Measurements from ENCODE around the gene SHBG.
"Not testable (repeated sequence)": the region's sequence is repeated elsewhere in the genome, so short reads cannot be mapped to it uniquely, and the experiment has no call there.

SHBG gene

DNA sequence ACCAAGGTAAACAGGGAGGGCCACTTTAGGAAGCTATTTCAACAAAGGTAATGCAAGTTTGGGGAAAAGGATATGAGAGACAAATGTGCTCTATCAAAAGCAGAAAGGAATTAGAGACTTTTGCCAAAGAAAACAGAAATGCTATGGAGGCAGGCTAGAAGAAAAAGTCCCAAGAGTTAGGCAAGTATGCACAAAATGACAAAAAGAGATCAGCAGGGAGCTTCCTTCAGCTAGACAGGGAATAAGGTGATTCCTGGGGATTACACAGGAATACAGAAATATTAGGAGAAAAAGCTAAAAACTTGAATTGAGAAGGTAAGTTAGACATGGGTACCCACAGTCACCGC lies 17.7 kb upstream of the SHBG start:
- no peak for DNase-seq

- no peak for DNase-seq
Observed at GRCh38 chr17:7613769-7614424, 16.0 kb upstream of the SHBG start.

- DNase-seq: peak; percentile 98
Observed at GRCh38 chr17:7614425-7615264, 15.3 kb upstream of the SHBG start, which contains the start of gene FXR2. FXR2 (minus strand) TSS chr17:7614897; CDS start chr17:7614532, 365 bp downstream.

GRCh38 chr17:7615265-7615747 lies 14.6 kb upstream of the SHBG start:
- no peak for DNase-seq

DNA sequence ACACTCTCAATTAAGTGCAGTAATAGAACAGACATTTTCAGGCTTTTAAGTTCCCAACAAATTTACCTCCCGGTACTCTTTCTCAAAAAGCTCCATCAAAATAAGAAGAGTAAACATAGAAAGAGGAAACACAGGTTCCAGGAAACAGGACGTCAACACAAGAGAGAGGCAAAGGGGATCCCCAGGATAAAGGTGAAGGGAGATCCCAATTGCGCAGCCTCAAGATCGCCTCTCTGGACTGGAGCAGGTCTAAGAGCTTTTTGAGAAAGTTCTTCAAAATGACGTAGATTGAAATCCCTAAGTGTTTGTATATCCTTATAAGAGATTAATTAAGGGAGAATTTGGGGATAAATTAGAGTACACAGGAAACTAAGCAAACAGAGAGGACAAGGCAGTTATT lies 11.3 kb upstream of the SHBG start:
- no peak for DNase-seq

DNA sequence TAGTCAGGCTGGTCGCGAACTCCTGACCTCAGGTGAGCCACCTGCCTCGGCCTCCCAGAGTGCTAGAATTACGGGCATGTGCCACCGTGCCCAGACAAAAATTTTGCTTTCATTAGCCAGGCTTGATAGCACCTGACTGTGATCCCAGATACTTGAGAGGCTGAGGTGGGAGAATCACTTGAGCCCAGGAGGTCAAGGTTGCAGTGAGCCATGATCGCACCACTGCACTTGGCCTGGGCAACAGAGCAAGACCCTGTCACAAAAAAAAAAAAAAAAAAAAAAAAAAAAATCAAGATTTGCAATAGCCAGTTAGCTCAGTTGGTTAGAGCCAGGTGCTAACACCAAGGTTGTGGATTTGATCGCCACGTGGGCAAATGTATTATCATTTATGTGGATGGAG lies 9.1 kb upstream of the SHBG start:
- no peak for DNase-seq

DNA sequence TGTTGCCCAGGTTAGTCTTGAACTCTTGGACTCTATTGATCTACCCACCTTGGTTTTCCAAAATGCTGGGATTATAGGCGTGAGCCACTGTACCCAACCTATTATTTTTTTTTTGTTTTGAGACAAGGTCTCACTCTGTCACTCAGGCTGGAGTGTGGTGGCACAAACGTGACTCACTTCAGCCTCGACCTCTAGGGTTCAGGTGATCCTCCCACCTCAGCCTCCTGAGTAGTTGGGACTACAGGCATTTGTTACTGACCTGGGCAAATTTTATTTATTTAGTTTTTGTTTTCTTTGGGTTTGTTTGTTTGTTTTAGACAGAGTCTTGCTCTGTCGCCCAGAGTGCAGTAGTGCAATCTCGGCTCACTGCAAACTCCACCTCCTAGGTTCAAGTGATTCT lies 6.3 kb upstream of the SHBG start:
- no peak for DNase-seq

DNA sequence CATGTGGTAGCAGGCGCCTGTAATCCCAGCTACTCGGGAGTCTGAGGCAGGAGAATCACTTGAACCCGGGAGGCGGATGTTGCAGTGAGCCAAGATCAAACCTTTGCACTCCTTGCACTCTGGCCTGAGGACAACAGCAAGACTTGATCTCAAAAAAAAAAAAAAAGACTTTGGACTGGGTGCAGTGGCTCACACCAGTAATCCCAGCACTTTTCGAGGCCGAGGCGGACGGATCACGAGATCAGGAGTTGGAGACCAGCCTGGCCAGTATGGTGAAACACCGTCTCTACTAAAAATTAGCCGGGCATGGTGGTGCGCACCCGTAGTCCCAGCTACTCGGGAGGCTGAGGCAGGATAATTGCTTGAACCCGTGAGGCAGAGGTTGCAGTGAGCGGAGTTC lies 4.2 kb upstream of the SHBG start:
- DNase-seq: not testable (repeated sequence)

DNA sequence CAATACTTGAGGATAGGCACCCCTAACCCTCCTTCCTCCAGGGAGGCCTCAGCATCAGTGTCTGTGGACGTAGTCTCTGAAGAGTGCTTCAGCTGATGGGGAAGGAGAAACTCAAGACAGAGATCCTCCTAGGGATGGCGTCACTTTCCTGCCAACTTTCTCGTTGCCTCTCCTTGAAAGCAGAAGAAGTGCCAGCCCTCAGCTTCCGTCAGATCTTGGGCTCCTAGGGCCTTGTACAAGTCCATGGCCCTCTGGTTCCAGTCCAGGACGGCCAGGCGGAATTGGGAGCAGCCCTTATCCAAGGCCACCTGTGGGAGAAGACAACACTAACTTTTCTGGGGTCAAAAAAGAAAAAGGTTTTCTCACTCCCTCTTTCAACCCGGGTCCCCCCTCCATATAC lies 3.6 kb upstream of the SHBG start:
- DNase-seq: no peak

GRCh38 chr17:7626956-7627249 lies 3.0 kb upstream of the SHBG start:
- DNase-seq: no peak

GRCh38 chr17:7627250-7628121 lies 2.4 kb upstream of the SHBG start, which contains the start of gene SAT2:
SAT2 (minus strand) TSS chr17:7627821; CDS start chr17:7627635, 186 bp downstream.
- peak; percentile 86 to 87 for DNase-seq

- no peak for DNase-seq
Observed at GRCh38 chr17:7631398-7632380, 1.8 kb downstream of the SHBG start.

DNA sequence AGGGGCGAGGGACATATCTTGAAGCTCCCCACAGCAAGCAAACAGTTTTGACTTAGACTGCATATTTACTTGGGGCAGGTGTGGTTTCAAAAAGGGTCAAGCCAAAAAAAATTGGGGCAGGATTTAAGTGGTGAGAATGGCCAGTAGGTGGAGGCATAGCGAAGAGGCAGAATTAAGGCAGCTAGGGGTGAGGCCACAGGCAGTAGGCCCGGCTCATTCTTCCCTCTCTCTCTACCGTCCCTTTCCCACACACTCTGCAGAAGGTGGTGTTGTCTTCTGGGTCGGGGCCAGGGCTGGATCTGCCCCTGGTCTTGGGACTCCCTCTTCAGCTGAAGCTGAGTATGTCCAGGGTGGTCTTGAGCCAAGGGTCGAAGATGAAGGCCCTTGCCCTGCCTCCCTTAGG lies 2.6 kb downstream of the SHBG start:
- peak in 1 of 2 donors; percentile 22 for DNase-seq

DNA sequence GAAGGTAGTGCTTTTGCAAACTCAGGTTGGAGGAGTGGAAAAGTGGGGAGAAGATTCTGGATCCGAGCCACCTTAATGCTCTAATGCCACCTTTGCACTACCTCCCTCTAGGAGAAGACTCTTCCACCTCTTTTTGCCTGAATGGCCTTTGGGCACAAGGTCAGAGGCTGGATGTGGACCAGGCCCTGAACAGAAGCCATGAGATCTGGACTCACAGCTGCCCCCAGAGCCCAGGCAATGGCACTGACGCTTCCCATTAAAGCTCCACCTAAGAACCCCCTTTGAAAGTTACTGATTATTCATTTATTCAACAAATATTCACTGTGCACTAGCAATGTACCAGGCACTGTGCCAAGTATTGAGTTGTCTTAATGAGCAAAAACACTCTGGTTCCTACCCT lies 3.2 kb downstream of the SHBG start:
- no peak for DNase-seq

DNA sequence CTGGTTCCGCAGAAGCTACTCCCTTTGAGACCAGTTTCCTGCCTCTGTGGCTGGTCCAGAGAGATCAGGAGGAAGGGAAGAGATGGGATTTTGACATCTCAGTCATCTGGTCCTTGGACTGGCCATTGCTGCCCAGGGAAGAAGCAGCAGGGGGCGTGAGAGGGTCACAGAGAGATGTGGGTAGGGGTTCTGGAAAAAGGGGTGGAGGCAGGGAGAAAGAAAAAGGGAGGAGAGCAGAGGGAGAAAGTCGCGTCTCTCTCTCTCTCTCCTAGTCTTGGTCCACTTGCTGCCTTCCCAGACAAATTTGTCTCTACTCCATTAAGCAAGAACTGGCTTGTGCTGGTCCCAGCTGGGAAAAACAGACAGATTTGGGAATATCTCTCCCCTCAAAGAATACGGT lies 4.4 kb downstream of the SHBG start:
- no peak for DNase-seq

DNA sequence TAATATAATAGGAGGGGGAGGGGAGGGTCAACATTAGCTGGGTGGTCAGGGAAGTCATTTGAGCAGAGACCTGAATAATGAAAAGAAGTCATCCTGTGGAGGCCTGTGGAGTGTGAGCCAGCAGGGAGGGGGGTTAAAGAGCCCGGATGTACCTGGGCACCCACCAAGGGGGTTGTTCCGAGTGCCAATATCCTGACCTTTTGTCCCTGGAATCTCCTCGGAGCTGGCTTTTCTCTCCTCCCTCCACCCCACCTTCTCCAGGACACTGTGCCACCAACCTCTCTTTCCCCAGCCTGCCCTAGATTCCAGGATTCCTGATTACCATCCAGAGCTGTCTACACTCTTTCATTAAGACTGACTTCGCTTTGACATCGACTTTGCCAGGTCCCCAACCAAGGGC lies 6.2 kb downstream of the SHBG start:
- no peak for DNase-seq

- DNase-seq: no peak
Observed at GRCh38 chr17:7640783-7641182, 10.8 kb downstream of the SHBG start.

DNA sequence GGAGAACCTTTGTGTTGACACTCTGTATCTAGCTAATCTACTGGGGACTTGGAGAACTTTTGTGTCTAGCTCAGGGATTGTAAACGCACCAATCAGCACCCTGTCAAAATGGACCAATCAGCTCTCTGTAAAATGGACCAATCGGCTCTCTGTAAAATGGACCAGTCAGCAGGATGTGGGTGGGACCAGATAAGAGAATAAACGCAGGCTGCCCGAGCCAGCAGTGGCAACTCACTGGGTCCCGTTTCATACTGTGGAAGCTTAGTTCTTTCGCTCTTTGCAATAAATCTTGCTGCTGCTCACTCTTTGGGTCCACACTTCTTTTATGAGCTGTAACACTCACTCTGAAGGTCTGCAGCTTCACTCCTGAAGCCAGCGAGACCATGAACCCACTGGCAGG lies 11.7 kb downstream of the SHBG start:
- not testable (repeated sequence) for DNase-seq

GRCh38 chr17:7644775-7645174 lies 14.8 kb downstream of the SHBG start:
- DNase-seq: no peak

- no peak for DNase-seq
Observed at GRCh38 chr17:7646457-7646856, 16.5 kb downstream of the SHBG start.

DNA sequence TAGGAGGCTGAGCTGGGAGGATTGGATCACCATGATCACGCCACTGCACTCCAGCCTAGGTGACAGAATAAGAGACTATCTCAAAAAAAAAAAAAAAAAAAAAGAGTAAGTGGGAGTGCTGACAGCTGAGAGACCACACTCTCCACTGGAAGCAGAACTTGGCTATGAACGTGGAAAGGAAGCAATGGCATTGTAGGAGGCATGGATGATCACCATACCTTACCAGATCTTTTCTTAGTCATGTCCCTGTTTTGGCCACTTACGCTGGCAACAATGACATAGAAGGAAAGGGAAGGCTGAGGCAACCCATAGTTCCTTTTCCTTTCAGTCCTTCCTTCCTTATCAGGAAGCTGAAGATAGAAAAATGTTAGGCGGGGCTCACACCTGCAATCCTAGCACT lies 17.1 kb downstream of the SHBG start:
- no peak for DNase-seq

DNA sequence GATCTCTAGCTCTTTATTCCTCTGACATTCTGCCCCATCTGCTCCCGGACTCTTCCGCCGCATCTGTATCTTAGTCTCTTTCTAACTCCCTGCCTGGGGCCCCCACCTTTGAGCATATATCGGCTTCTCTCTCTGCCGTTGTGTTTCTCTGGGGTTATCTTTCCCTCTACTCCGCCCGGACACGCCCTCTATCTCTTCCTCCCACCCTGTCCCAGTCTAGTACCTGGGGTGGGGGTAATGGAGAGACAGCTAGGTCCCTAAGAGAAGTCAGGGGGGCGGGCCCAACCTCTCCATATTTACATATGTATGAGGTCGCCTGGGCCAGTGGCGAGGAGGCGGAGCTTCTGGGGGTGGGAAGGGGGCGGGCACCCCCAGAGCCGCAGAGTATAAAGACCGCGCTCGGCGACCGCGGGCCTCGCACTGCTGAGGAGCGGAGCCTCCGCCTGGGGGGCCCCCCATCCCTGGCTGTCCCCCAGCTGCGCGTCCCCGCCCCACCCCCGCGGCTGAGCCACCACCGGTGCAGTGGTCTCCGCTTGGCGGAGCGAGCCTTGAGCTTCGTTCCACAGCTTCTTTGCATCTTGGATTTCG lies 20.7 kb downstream of the SHBG start, which contains the start of gene ATP1B2:
Gene ATP1B2, plus strand, starts transcription at position 418 of the 588 bp plus-strand sequence. CDS start 593 bp downstream, outside the sequence.
- peak; percentile 73 to 79 for DNase-seq
